Measurements from ENCODE around the gene SACS.

- TF ChIP-seq EP300 (IDR thresholded peaks at IDR 0.05) (no peak), CTCF (IDR thresholded peaks at IDR 0.05) (no peak)
Measured at GRCh38 chr13:23480324-23480723, 46.8 kb upstream of the SACS start.

All from sigmoid colon (tissue), 4 donors.